Measurements from ENCODE around the gene RBM14. TPM values are rescaled to one million over a fixed set of nuclear protein-coding genes. Genes with fewer than 3 reads are reported as not detected.
A peak's percentile ranks its signal among the peaks of the same experiment; 100 is the strongest.
"Not testable (repeated sequence)": the region's sequence is repeated elsewhere in the genome, so short reads cannot be mapped to it uniquely, and the experiment has no call there.

RBM14 gene
- total RNA-seq, 2 donors from 2014 or later: 286 to 398 TPM

DNA sequence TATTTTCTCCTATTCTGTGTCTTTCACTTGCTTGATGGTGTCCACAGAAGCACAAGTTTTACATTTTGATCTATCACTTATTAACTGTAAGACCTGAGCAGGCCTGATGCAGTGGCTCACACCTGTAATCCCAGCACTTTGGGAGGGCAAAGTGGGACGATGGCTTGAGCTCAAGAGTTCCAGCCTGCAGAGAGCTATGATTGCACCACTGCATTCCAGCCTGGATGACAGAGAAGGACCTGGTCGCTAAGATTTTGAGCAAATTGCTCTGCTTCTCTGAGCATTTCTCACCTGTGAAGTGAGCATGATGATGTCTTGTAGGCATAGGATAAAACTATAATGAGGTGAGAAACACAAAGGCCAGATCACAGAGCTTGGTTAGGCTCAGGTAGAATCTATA, 30.3 kb upstream of the RBM14 start:
- H3K27me3 Mint-ChIP-seq: no peaks in the 10 kb centered on the region
- no peak overlapping the region for H3K4me3 Mint-ChIP-seq
- no peaks in the 10 kb centered on the region for H3K9me3 ChIP-seq (ENCODE audit: control insufficient read depth, low read length, poor library complexity, severe bottlenecking)
- DNase-seq: no peak
- peaks cover 2% of the 10 kb centered on the region for H3K4me1 Mint-ChIP-seq
- H3K27ac Mint-ChIP-seq: no peak overlapping the region
- ATAC-seq: no peak
- H3K36me3 Mint-ChIP-seq (ENCODE audit: low read depth): no peaks in the 10 kb centered on the region

DNA sequence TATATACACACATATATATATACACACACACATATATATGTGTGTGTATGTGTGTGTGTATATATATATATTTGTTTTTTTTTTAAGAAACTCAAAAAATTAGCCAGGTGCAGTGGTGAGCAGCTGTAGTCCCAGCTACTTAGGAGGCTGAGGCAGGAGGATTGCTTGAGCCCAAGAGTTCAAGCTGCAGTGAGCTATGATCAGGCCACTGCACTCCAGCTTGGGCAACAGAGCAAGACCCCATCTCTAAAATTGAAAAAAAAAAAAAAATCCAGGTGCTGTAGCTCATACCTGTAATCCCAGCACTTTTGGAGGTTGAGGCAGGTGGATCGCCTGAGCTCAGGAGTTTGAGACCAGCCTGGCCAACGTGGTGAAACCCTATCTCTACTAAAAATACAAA, 27.1 kb upstream of the RBM14 start:
- H3K4me1 Mint-ChIP-seq: peaks cover 13% of the 10 kb centered on the region
- not testable (repeated sequence) for ATAC-seq; H3K36me3 Mint-ChIP-seq (ENCODE audit: low read depth); H3K4me3 Mint-ChIP-seq; H3K27ac Mint-ChIP-seq; H3K27me3 Mint-ChIP-seq; H3K9me3 ChIP-seq (ENCODE audit: control insufficient read depth, low read length, poor library complexity, severe bottlenecking); DNase-seq

DNA sequence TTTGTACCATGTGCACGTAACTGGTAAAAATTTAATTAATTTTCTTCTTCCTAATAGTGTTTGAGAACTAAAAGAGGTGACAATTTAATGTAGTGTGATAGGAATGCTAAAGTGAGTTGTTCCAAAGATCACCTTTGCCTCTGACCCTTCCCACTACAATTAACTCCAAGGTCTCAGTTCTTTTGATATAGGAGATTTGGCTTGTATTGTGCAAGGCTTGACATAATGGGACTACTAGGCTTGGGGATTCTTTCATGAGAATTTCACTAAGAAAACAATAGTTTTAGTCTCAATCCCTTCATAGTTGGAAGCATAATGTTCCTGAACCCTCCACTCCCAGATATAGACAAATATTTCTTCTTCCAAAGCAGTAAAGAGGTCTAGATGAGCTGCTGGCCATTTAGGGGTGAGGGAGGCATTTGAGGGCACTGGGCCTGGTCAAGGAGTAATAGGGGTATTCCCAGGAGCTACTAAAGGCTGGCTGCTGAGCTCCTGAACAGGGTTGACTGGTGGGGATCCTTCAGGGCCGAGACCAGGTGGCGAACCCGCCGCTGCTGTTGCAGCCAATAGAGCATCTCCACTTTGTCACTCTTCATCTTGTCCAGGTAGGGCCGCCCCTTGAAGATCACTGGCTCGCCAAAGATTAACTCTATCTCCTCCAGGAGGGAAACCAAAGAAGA, 26.3 kb upstream of the RBM14 start:
- no peak overlapping the region for H3K4me3 Mint-ChIP-seq
- H3K36me3 Mint-ChIP-seq (ENCODE audit: low read depth): peaks cover 2% of the 10 kb centered on the region
- no peaks in the 10 kb centered on the region for H3K9me3 ChIP-seq (ENCODE audit: control insufficient read depth, low read length, poor library complexity, severe bottlenecking)
- peaks cover 18% of the 10 kb centered on the region for H3K4me1 Mint-ChIP-seq
- H3K27me3 Mint-ChIP-seq: no peaks in the 10 kb centered on the region
- DNase-seq (no peak), ATAC-seq (no peak)
- H3K27ac Mint-ChIP-seq: no peak overlapping the region

DNA sequence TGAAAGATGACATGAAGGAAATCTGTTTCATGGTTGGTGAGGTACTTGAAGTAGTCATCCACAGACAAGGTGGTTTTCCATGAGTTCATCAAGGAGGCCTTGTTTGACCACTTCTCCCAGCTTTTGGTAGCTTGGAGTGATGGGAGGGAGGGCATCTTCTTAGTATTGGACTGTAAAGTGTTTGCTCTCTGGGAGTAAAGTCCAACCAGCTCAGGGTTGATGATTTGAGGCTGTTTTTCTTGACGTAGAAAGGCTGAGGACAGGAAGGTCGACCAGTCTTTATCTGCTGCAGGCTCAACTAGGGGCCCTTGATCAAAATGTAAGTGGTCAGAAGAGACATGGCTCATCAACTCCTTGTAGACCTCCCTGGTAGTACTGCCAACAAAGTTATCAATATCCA, 25.3 kb upstream of the RBM14 start:
- Mint-ChIP-seq H3K4me3 (peak overlapping the region; percentile 100), H3K4me1 (peaks cover 25% of the 10 kb centered on the region), H3K27ac (peak overlapping the region; percentile 100), H3K27me3 (no peaks in the 10 kb centered on the region), H3K36me3 (ENCODE audit: low read depth) (peaks cover 2% of the 10 kb centered on the region)
- DNase-seq (no peak), ATAC-seq (no peak)
- H3K9me3 ChIP-seq (ENCODE audit: control insufficient read depth, low read length, poor library complexity, severe bottlenecking): no peaks in the 10 kb centered on the region

DNA sequence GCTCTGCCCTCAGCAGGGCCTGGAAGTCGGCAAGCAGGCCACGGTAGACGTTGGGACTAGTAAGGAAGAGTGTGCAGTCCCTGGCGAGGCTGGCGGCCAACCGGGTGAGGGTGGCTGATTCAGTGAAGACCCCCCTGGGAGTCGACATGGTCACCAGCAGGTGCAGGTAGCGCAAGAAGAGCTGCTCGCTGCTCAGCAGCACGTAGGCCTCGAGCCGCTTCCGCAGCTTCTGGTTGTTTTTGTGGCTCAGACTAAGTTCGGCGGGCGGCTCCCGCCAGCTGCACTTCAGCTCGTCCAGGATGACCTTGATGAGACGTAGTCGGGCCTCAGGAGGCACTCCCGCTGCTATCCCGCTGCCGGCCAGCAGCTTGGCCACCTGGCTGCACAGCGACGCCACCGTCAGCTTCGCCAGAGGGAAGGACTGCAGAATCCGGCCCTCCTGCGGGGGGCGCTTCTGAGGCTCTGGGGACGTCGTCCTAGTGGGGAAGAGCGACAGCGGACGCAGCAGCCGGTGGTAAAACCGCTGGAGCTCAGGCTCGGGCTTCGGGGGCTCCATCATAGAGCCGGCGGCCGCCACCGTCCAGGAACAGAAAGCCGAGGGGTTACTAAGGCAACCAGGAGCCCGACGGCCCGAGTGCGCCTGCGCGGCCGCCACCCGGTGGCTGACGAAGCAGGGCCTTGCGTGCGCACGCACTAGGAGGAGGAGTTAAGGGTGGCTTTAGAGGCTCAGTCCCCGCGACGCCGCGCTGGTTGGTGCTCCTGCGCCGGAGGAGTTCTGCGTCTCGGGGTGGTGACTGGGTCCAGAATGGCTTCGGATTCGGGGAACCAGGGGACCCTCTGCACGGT, 23.8 kb upstream of the RBM14 start, which contains the start of the genes CCDC87 and CCS:
TSS of gene CCDC87 (minus strand) at position 607 of the 846 bp plus-strand sequence. CDS start at position 559, 48 bp downstream.
TSS of gene CCS (plus strand) at position 729 of the 846 bp plus-strand sequence. CDS start at position 806, 77 bp downstream.
- ATAC-seq: peak; percentile 97
- peak within 1 kb of the TSS; percentile 100 for H3K27ac Mint-ChIP-seq

DNA sequence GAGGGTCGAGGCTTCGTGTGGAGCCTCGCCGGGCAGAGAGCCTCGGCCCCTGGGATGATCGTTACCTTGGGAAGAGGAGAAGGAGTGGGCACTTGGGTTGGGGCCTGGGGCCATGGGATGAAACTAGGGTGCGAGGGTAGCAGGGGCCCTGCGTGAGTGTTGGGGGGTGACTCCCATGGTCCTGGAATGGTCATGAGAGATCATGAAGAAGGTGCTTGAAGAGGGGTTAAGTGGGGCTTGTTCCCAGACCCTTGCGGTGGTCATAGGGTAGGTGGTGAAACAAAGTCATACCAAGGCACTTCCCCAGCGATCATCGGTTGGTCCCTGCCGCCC, 23.2 kb upstream of the RBM14 start:
- H3K9me3 ChIP-seq (ENCODE audit: control insufficient read depth, low read length, poor library complexity, severe bottlenecking): no peaks in the 10 kb centered on the region
- DNase-seq: no peak
- Mint-ChIP-seq H3K27me3 (no peaks in the 10 kb centered on the region), H3K4me1 (peaks cover 24% of the 10 kb centered on the region), H3K36me3 (ENCODE audit: low read depth) (peaks cover 2% of the 10 kb centered on the region), H3K27ac (peak overlapping the region; percentile 100), H3K4me3 (peak overlapping the region; percentile 100)
- no peak for ATAC-seq

More for the DNA sequence above, 23.8 kb upstream of the RBM14 start, which contains the start of the genes CCDC87 and CCS:
- DNase-seq: peak; percentile 98 to 100 (median 99)
- Mint-ChIP-seq H3K4me3 (peak within 1 kb of the TSS; percentile 100), H3K36me3 (ENCODE audit: low read depth) (peaks cover 2% of the 10 kb centered on the region), H3K27me3 (no peaks in the 10 kb centered on the region), H3K4me1 (peaks cover 24% of the 10 kb centered on the region)
- no peaks in the 10 kb centered on the region for H3K9me3 ChIP-seq (ENCODE audit: control insufficient read depth, low read length, poor library complexity, severe bottlenecking)

DNA sequence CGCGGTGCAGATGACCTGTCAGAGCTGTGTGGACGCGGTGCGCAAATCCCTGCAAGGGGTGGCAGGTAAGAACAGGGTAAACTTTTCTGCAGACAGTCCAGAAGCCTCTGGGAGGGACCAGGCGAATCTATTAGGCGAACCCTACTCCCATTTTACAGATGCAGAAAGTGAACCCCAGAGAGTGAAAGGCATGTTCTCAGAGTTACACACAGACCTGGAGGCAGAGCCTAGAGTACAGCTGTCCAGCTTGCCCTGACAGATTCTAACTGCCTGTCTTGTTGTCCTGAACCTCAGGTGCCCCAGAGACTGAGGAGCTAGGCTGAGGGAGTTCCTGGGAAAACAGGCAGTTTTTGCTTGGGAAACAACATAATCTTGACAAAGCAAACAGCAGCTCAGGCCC, 22.8 kb upstream of the RBM14 start:
- no peak for ATAC-seq
- no peaks in the 10 kb centered on the region for H3K27me3 Mint-ChIP-seq
- H3K4me3 Mint-ChIP-seq: peak overlapping the region; percentile 100
- H3K36me3 Mint-ChIP-seq (ENCODE audit: low read depth): peaks cover 2% of the 10 kb centered on the region
- peak overlapping the region; percentile 100 for H3K27ac Mint-ChIP-seq
- no peak for DNase-seq
- no peaks in the 10 kb centered on the region for H3K9me3 ChIP-seq (ENCODE audit: control insufficient read depth, low read length, poor library complexity, severe bottlenecking)
- H3K4me1 Mint-ChIP-seq: peaks cover 24% of the 10 kb centered on the region

DNA sequence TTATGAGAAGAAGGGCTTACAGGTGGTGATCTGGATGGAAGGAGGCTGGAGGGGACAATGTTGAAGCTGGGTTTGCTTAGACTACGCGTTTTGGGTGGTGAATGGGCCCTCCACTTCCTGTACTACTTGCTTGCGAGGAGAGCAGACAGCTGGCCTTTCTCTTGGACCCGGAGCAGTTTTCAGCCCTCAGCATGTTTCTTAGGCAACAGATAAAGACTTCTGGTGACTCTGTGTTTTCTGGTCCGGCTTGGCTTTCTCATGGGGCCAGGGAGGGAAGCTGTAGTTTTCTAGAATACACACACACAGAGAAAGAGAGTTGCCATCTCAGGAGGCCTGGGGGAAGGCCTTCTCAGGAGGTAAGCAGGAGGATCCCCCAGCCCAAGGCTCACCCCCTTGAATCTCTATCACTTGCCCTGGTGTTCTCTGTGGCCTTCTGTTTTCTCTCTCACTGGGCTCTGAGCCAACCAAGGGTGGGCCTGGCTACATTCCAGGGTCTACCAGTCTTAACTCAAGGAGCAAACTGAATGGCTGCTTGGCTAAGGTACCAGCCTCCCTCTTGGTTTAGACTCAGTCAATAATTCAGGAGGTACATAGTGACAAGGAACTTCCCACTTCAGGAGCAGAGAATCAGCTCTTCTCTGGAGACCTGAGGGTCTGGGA, 21.1 kb upstream of the RBM14 start:
- Mint-ChIP-seq H3K27me3 (no peaks in the 10 kb centered on the region), H3K36me3 (ENCODE audit: low read depth) (peaks cover 2% of the 10 kb centered on the region), H3K4me3 (peak overlapping the region; percentile 25), H3K4me1 (peaks cover 24% of the 10 kb centered on the region), H3K27ac (peak overlapping the region; percentile 39)
- no peaks in the 10 kb centered on the region for H3K9me3 ChIP-seq (ENCODE audit: control insufficient read depth, low read length, poor library complexity, severe bottlenecking)
- DNase-seq: no peak
- ATAC-seq: no peak

DNA sequence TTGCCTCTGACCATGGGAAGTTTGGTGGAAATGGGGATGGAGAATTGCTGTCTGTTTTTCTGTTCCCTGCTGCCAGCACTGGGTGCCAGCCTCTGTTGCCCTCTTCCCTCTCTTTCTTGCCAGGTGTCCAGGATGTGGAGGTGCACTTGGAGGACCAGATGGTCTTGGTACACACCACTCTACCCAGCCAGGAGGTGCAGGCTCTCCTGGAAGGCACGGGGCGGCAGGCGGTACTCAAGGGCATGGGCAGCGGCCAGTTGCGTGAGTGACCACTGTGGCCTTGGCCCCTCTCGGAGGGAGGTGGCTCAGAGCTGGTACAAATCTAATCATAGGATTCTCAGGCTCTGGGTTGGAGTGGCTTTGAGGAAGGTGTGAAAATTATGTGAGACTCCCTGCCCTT, 17.4 kb upstream of the RBM14 start:
- Mint-ChIP-seq H3K4me1 (peaks cover 12% of the 10 kb centered on the region), H3K27ac (no peak overlapping the region), H3K4me3 (no peak overlapping the region), H3K36me3 (ENCODE audit: low read depth) (no peaks in the 10 kb centered on the region), H3K27me3 (no peaks in the 10 kb centered on the region)
- no peaks in the 10 kb centered on the region for H3K9me3 ChIP-seq (ENCODE audit: control insufficient read depth, low read length, poor library complexity, severe bottlenecking)
- ATAC-seq (no peak), DNase-seq (no peak)

DNA sequence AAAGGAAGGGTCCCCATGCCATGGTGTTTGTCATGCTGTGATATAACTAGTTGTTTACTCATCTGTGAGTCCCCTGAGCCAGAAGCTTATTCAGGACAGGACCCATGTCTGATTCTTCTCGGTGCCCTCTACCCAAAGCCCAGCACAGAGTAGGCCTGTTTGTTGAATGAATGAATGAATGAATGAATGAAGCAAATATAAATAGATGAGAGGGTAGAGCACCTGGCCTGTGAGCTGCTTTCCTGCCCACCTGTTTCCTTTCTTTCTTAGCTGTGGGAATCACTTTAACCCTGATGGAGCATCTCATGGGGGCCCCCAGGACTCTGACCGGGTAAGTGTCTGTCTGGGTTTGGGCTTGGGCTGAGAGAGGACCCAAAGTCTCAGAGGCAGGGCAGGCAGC, 16.2 kb upstream of the RBM14 start:
- Mint-ChIP-seq H3K27ac (no peak overlapping the region), H3K4me3 (no peak overlapping the region), H3K36me3 (ENCODE audit: low read depth) (no peaks in the 10 kb centered on the region), H3K4me1 (peaks cover 7% of the 10 kb centered on the region), H3K27me3 (no peaks in the 10 kb centered on the region)
- no peaks in the 10 kb centered on the region for H3K9me3 ChIP-seq (ENCODE audit: control insufficient read depth, low read length, poor library complexity, severe bottlenecking)
- DNase-seq: no peak
- no peak for ATAC-seq

DNA sequence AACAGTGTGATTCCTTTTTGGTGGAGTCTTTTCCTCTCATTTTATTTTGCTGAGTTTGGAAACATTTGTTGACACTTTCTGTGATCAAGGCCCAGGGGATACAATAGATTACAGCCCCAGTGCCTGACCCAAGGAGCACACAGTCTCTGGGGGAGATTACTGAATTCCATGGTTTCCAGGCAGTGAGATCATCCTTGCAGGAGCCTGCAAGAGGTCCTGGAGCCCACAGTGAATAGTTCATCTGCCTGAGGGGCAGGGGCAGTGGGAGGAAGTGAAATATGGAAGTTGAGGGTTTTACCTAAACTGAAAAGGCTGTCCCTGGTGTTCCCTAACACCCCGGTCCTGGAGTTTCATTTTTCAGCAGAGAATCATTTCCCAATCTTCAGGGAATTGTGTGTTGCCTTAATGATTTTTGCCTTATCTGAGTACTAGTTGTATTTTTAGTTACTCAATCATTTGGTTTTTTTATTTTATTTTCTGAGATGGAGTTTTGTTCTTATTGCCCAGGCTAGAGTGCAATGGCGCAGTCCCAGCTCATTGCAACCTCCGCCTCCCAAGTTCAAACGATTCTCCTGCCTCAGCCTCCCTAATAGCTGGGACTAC, 15.7 kb upstream of the RBM14 start:
- Mint-ChIP-seq H3K36me3 (ENCODE audit: low read depth) (no peaks in the 10 kb centered on the region), H3K27me3 (no peaks in the 10 kb centered on the region), H3K4me1 (peaks cover 3% of the 10 kb centered on the region), H3K4me3 (no peak overlapping the region), H3K27ac (no peak overlapping the region)
- no peak for ATAC-seq
- H3K9me3 ChIP-seq (ENCODE audit: control insufficient read depth, low read length, poor library complexity, severe bottlenecking): no peaks in the 10 kb centered on the region
- no peak for DNase-seq

DNA sequence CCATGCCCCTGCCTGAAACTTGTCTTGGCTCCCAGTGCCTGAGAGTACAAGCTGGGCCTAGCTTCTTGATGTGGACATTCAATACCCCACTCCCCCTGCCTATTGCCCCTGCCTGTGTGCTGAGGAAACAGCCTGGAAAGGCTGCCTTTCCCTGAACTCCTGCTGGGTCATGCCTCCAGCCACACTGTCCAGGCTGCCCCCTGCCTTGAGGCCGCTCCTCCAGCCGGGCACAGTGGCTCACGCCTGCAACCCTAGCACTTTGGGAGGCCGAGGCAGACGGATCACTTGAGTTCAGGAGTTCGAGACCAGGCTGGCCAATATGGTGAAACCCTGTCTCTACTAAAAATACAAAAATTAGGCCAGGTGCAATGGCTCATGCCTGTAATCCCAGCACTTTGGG, 13.4 kb upstream of the RBM14 start:
- DNase-seq: no peak
- H3K4me3 Mint-ChIP-seq: no peak overlapping the region
- H3K27me3 Mint-ChIP-seq: no peaks in the 10 kb centered on the region
- no peaks in the 10 kb centered on the region for H3K4me1 Mint-ChIP-seq
- no peaks in the 10 kb centered on the region for H3K36me3 Mint-ChIP-seq (ENCODE audit: low read depth)
- no peak for ATAC-seq
- H3K27ac Mint-ChIP-seq: no peak overlapping the region
- H3K9me3 ChIP-seq (ENCODE audit: control insufficient read depth, low read length, poor library complexity, severe bottlenecking): no peaks in the 10 kb centered on the region

DNA sequence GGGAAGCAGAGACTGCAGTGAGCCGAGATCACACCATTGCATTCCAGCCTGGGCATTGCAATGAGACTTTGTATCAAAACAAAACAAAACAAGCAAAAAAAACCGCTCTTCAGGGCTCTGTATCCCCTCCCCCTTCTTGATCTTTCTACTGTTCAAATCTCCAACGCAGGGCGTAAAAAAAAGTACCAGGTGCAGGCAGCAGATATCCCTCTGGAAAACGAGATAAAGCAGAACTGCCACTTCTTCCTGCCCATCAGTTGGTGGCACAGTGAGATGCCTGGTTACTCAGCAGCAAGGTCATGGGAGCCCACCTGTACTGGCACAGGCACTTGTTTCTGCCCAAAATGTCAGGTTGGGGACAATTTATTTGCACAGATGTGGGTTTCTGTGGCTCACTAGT, 12.3 kb upstream of the RBM14 start:
- H3K36me3 Mint-ChIP-seq (ENCODE audit: low read depth): no peaks in the 10 kb centered on the region
- H3K9me3 ChIP-seq (ENCODE audit: control insufficient read depth, low read length, poor library complexity, severe bottlenecking): no peaks in the 10 kb centered on the region
- no peaks in the 10 kb centered on the region for H3K4me1 Mint-ChIP-seq
- no peak overlapping the region for H3K4me3 Mint-ChIP-seq
- no peak for DNase-seq
- H3K27me3 Mint-ChIP-seq: no peaks in the 10 kb centered on the region
- no peak overlapping the region for H3K27ac Mint-ChIP-seq
- no peak for ATAC-seq
